HepG2 (cell line): ENCODE results near the gene COQ4.

Source experiments
- POLR2A ChIP-seq, 2 experiments: IDR thresholded peaks; 2 replicates each; pipeline ENCODE4 v1.6.1; 2011; ENCODE audit warnings: low read depth in 2 of 2, low read length in 2 of 2, mild to moderate bottlenecking in 1 of 2, moderate library complexity in 1 of 2; ENCODE audit not compliant: insufficient read depth in 1 of 2
- RNF2 ChIP-seq: fragments of 450-650 bp; conservative IDR thresholded peaks from 2 replicates; pipeline ENCODE4 v1.6.1; 2016; ENCODE audit warnings: low read depth
- TBP ChIP-seq: sonication (generic); formaldehyde crosslinking; IDR thresholded peaks from 2 replicates; pipeline ENCODE4 v1.5.0; 2020; ENCODE audit warnings: missing genetic modification reagents
- ZNF691 ChIP-seq: sonication (generic); formaldehyde crosslinking; IDR thresholded peaks from 2 replicates; pipeline ENCODE4 v1.4.0; 2020; ENCODE audit warnings: missing genetic modification reagents, low read depth, mild to moderate bottlenecking, borderline replicate concordance

DNA sequence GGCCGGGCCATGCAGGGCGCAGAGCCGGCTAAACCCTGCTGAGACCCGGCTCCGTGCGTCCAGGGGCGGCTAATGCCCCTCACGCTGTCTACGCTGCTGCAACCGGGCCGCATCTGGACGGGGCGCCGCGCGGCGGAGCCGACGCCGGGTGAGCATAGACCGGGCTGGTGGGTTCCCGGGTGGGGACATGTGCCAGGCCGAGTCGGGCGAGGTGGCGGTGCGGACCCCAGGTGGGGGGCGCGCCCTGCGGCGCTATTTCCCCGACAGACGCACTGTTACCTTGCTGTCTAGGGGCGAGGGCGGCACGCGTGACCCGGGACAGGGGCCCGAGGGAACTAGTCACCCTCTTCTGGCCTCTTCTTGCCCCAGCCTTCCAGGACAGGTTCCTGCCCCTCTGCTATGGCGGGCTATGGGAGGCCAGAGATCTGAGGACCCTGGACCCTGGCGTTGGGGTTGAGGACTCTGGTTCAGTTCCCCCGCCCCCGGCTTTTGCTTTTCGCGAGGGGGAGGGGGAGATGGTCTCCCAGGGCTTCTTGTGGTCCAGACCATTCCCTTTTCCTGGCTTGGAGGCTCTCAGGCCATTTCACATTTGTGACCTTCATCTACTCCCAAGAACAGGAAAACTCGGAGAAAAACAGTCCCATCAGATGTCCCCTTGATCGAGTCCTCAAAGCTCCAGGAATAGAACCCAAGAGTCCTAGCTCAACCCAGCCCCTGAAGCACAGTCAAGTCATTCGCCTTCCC, 18.2 kb downstream of the COQ4 start:
- TF ChIP-seq ZNF691 (CRISPR knock-in tag): no peak
- no peak for TF ChIP-seq POLR2A (IDR thresholded peaks at IDR 0.05; ENCODE audit: insufficient read depth in 1 of 2, low read depth in 2 of 2, low read length in 2 of 2)
- TF ChIP-seq RNF2: no peak
- no peak for TF ChIP-seq TBP (CRISPR knock-in tag)
